ENCODE data around the gene FASTKD3. TPM values are rescaled to one million over a fixed set of nuclear protein-coding genes. Genes with fewer than 3 reads are reported as not detected.
"Not testable (repeated sequence)": the region's sequence is repeated elsewhere in the genome, so short reads cannot be mapped to it uniquely, and the experiment has no call there.

The FASTKD3 gene
- total and polyA plus RNA-seq, 2 of the 4 experiments (the other 2 are of a cell fraction): 8.4 to 12.7 TPM

- no peak overlapping the region for H2BK20ac ChIP-seq (ENCODE audit: low read depth, low read length)
- H3K36me3 ChIP-seq (ENCODE audit: control insufficient read depth, insufficient read depth, low read length): no peaks in the 10 kb centered on the region
- no peak overlapping the region for H3K4me3 ChIP-seq (ENCODE audit: insufficient read depth, low read depth, low read length)
- H3K23ac ChIP-seq (ENCODE audit: low read depth, low read length): no peak overlapping the region
- ATAC-seq (ENCODE audit: low read depth) (no peak), DNase-seq (no peak)
- H3K14ac ChIP-seq (replicated peaks; ENCODE audit: low read depth, low read length): no peak overlapping the region
- no peak overlapping the region for H4K91ac ChIP-seq (ENCODE audit: insufficient read depth, low read depth, low read length)
- H3K4me1 ChIP-seq (ENCODE audit: control insufficient read depth, insufficient read depth, low read length): no peaks in the 10 kb centered on the region
- no peak overlapping the region for H2BK15ac ChIP-seq (ENCODE audit: low read depth, low read length)
- no peak overlapping the region for H4K5ac ChIP-seq (ENCODE audit: low read depth, low read length)
- H2AK5ac ChIP-seq (ENCODE audit: low read depth, low read length): no peak overlapping the region
- no peak overlapping the region for H3K56ac ChIP-seq (ENCODE audit: extremely low read depth, insufficient read depth, low read length)
- in situ Hi-C loops (cut with MboI; ENCODE audit: low sequenced_read_pairs) (no loop called here), intact Hi-C loops (cut with micrococcal nuclease) (no loop called here), dilution Hi-C loops (cut with HindIII; ENCODE audit: low sequenced_read_pairs, unreplicated experiment) (no loop called here)
- H2BK5ac ChIP-seq (ENCODE audit: low read depth, low read length, poor library complexity, severe bottlenecking): no peak overlapping the region
- H3K27ac ChIP-seq (ENCODE audit: insufficient read depth, low read length): no peak overlapping the region
- H2AFZ ChIP-seq (replicated peaks; ENCODE audit: low read length, poor library complexity): no peak overlapping the region
- H3K9ac ChIP-seq (ENCODE audit: low read depth, low read length): no peak overlapping the region
- H3K9me1 ChIP-seq (ENCODE audit: insufficient read depth, low read length): no peaks in the 10 kb centered on the region; the same call in 1 of the 2 replicates
- ChIA-PET POLR2A (ENCODE audit: unreplicated experiment) (no interaction called here), CTCF (interaction anchor here (0.6 kb wide), 1 partner anchor 179 kb away, joined by 8 read pairs; no protein-coding TSS in a partner anchor)
- BruUV-seq (replicated peaks): no TSS peak
- no CpG with 5 or more reads among the region's 6 CpGs for WGBS, 2 experiments (ENCODE audit: extremely low coverage in 2 of 2, insufficient read length in 1 of 2)
- no peak for TF ChIP-seq MAZ (IDR thresholded peaks at IDR 0.05; ENCODE audit: borderline replicate concordance, low read depth, low read length)
- 0 out of 2 replicates have a peak, but pooled peaks have one; percentile 20 for TF ChIP-seq CEBPB (IDR thresholded peaks at IDR 0.05; ENCODE audit: low read depth, low read length)
- H3K18ac ChIP-seq (ENCODE audit: low read depth, low read length): no peak overlapping the region
- H3K9me3 ChIP-seq (ENCODE audit: control insufficient read depth, insufficient read depth, low read length): peaks cover 4% of the 10 kb centered on the region; the same call in 1 of the 2 replicates
- H3K27me3 ChIP-seq (ENCODE audit: control insufficient read depth, insufficient read depth, low read length): no peaks in the 10 kb centered on the region; the same call in 1 of the 2 replicates
- H3K4me2 ChIP-seq (ENCODE audit: low read depth, low read length): no peak overlapping the region
- H4K8ac ChIP-seq (ENCODE audit: low read depth in 2 of 2, low read length in 2 of 2): no peak overlapping the region
- no peaks in the 10 kb centered on the region for H4K20me1 ChIP-seq (ENCODE audit: insufficient read depth, low read length)
- H3K79me1 ChIP-seq (ENCODE audit: low read depth in 1 of 2, low read length in 2 of 2): no peaks in the 10 kb centered on the region
- H2BK120ac ChIP-seq (ENCODE audit: low read depth, low read length): no peak overlapping the region
- H2AK9ac ChIP-seq (replicated peaks; ENCODE audit: low read depth, low read length, poor library complexity): no peak overlapping the region
- H3K4ac ChIP-seq (ENCODE audit: low read depth, low read length): no peak overlapping the region
Observed at GRCh38 chr5:7916171-7916804, 47.5 kb upstream of the FASTKD3 start.

GRCh38 chr5:7911429-7911771 lies 42.6 kb upstream of the FASTKD3 start:
- H3K36me3 ChIP-seq (ENCODE audit: control insufficient read depth, insufficient read depth, low read length); H3K27ac ChIP-seq (ENCODE audit: insufficient read depth, low read length); H2BK120ac ChIP-seq (ENCODE audit: low read depth, low read length); H3K14ac ChIP-seq (replicated peaks; ENCODE audit: low read depth, low read length); dilution Hi-C loops (cut with HindIII; ENCODE audit: low sequenced_read_pairs, unreplicated experiment); H3K4me3 ChIP-seq (ENCODE audit: insufficient read depth, low read depth, low read length); H2AK5ac ChIP-seq (ENCODE audit: low read depth, low read length); H4K91ac ChIP-seq (ENCODE audit: insufficient read depth, low read depth, low read length); DNase-seq; H2BK5ac ChIP-seq (ENCODE audit: low read depth, low read length, poor library complexity, severe bottlenecking); in situ Hi-C loops (cut with MboI; ENCODE audit: low sequenced_read_pairs); H3K4ac ChIP-seq (ENCODE audit: low read depth, low read length); H3K56ac ChIP-seq (ENCODE audit: extremely low read depth, insufficient read depth, low read length); H3K27me3 ChIP-seq (ENCODE audit: control insufficient read depth, insufficient read depth, low read length); H3K23ac ChIP-seq (ENCODE audit: low read depth, low read length); H3K4me2 ChIP-seq (ENCODE audit: low read depth, low read length); H3K79me1 ChIP-seq (ENCODE audit: low read depth in 1 of 2, low read length in 2 of 2); H2BK20ac ChIP-seq (ENCODE audit: low read depth, low read length); H3K9me1 ChIP-seq (ENCODE audit: insufficient read depth, low read length); H3K18ac ChIP-seq (ENCODE audit: low read depth, low read length); H2AFZ ChIP-seq (replicated peaks; ENCODE audit: low read length, poor library complexity); intact Hi-C loops (cut with micrococcal nuclease); H3K4me1 ChIP-seq (ENCODE audit: control insufficient read depth, insufficient read depth, low read length); H4K8ac ChIP-seq (ENCODE audit: low read depth in 2 of 2, low read length in 2 of 2); CTCF ChIA-PET; H2BK15ac ChIP-seq (ENCODE audit: low read depth, low read length); H3K9ac ChIP-seq (ENCODE audit: low read depth, low read length); BruUV-seq (replicated peaks); H4K5ac ChIP-seq (ENCODE audit: low read depth, low read length); POLR2A ChIA-PET (ENCODE audit: unreplicated experiment); H2AK9ac ChIP-seq (replicated peaks; ENCODE audit: low read depth, low read length, poor library complexity); ATAC-seq (ENCODE audit: low read depth); H4K20me1 ChIP-seq (ENCODE audit: insufficient read depth, low read length); H3K9me3 ChIP-seq (ENCODE audit: control insufficient read depth, insufficient read depth, low read length): not testable (repeated sequence)
- WGBS, 2 experiments (ENCODE audit: extremely low coverage in 2 of 2, insufficient read length in 1 of 2): 100% methylated on average over 1 of the region's 3 CpGs; no CpG with 5 or more reads in 1 of the 2 experiments

Data from IMR-90 (cell line).